HG02610 (cell line): ENCODE results near the gene FBXO38.

Experiments
- ATAC-seq: cut with Tn5 transposase; IDR thresholded peaks from one replicate; pipeline ENCODE4 v1.9.1; 2021; ENCODE audit warnings: mild to moderate bottlenecking, moderate library complexity; ENCODE audit not compliant: unreplicated experiment

FBXO38 gene

GRCh38 chr5:148425808-148426207 lies 42.0 kb downstream of the FBXO38 start:
- no peak for ATAC-seq

- ATAC-seq: no peak
Measured at GRCh38 chr5:148426514-148426913, 42.8 kb downstream of the FBXO38 start.

- ATAC-seq: no peak
Measured at GRCh38 chr5:148427370-148428042, 43.7 kb downstream of the FBXO38 start.

- ATAC-seq: no peak
Measured at GRCh38 chr5:148428848-148429247, 45.1 kb downstream of the FBXO38 start.

GRCh38 chr5:148433826-148434225 lies 50.1 kb downstream of the FBXO38 start:
- no peak for ATAC-seq

GRCh38 chr5:148436029-148436428 lies 52.3 kb downstream of the FBXO38 start:
- no peak for ATAC-seq

GRCh38 chr5:148437249-148437648 lies 53.5 kb downstream of the FBXO38 start:
- ATAC-seq: no peak

GRCh38 chr5:148438933-148439332 lies 55.2 kb downstream of the FBXO38 start:
- no peak for ATAC-seq

GRCh38 chr5:148443241-148443640 lies 59.5 kb downstream of the FBXO38 start:
- no peak for ATAC-seq

GRCh38 chr5:148443998-148444397 lies 60.2 kb downstream of the FBXO38 start:
- ATAC-seq: peak; percentile 88

- ATAC-seq: no peak
Measured at GRCh38 chr5:148445578-148445977, 61.8 kb downstream of the FBXO38 start.

GRCh38 chr5:148446611-148447010 lies 62.9 kb downstream of the FBXO38 start:
- ATAC-seq: no peak

- ATAC-seq: no peak
Measured at GRCh38 chr5:148452499-148453193, 68.9 kb downstream of the FBXO38 start.

- ATAC-seq: no peak
Measured at GRCh38 chr5:148454576-148454975, 70.8 kb downstream of the FBXO38 start.

GRCh38 chr5:148455185-148455584 lies 71.4 kb downstream of the FBXO38 start:
- no peak for ATAC-seq

GRCh38 chr5:148457183-148457620 lies 73.4 kb downstream of the FBXO38 start:
- ATAC-seq: no peak

- no peak for ATAC-seq
Measured at GRCh38 chr5:148458036-148458888, 74.5 kb downstream of the FBXO38 start.

- ATAC-seq: no peak
Measured at GRCh38 chr5:148459669-148460068, 75.9 kb downstream of the FBXO38 start.

- no peak for ATAC-seq
Measured at GRCh38 chr5:148465381-148466235, 81.8 kb downstream of the FBXO38 start.

- ATAC-seq: no peak
Measured at GRCh38 chr5:148466236-148466580, 82.5 kb downstream of the FBXO38 start.

- ATAC-seq: no peak
Measured at GRCh38 chr5:148467958-148468357, 84.2 kb downstream of the FBXO38 start.
